HepG2 (cell line): Measurements from ENCODE around the gene FITM2. TPM values are rescaled to one million over a fixed set of nuclear protein-coding genes. Genes with fewer than 3 reads are reported as not detected.

ENCODE experiments used
- CBFB ChIP-seq: sonication (generic); formaldehyde crosslinking; IDR thresholded peaks from 2 replicates; pipeline ENCODE4 v1.4.0; 2020; ENCODE audit warnings: missing genetic modification reagents
- FOXP1 ChIP-seq, 2 experiments: fragments of 450-650 bp in 1 of 2; IDR thresholded peaks; 2 replicates each; pipeline ENCODE4 v1.6.1; 2017 to 2018; ENCODE audit warnings: antibody characterized with exemption in 1 of 2
- GATAD2A ChIP-seq: IDR thresholded peaks from 2 replicates; pipeline ENCODE4 v1.6.1; 2016
- HNRNPUL1 ChIP-seq: fragments of 200-400 bp; formaldehyde crosslinking; IDR thresholded peaks from 2 replicates; pipeline ENCODE4 v1.6.1; 2017; ENCODE audit warnings: low read depth, mild to moderate bottlenecking, low read length, moderate library complexity
- IKZF4 ChIP-seq: sonication (generic); formaldehyde crosslinking; IDR thresholded peaks from 2 replicates; pipeline ENCODE4 v1.5.1; 2020; ENCODE audit warnings: borderline replicate concordance, mild to moderate bottlenecking, low read depth, missing genetic modification reagents; ENCODE audit errors: not compliant biosample characterization
- KDM3A ChIP-seq: IDR thresholded peaks from 2 replicates; pipeline ENCODE4 v1.6.1; 2018; ENCODE audit warnings: low read depth, missing compliant biosample characterization
- NAIF1 ChIP-seq: sonication (generic); formaldehyde crosslinking; IDR thresholded peaks from 2 replicates; pipeline ENCODE4 v1.5.0; 2020; ENCODE audit warnings: mild to moderate bottlenecking, missing genetic modification reagents, borderline replicate concordance
- NBN ChIP-seq: fragments of 450-650 bp; conservative IDR thresholded peaks from 2 replicates; pipeline ENCODE4 v1.6.1; 2017
- ZBTB20 ChIP-seq: sonication (generic); formaldehyde crosslinking; IDR thresholded peaks from 2 replicates; pipeline ENCODE4 v1.8.1; 2023; ENCODE audit warnings: missing genetic modification reagents, low read depth, mild to moderate bottlenecking, borderline replicate concordance
- ZC3H4 ChIP-seq: sonication (generic); formaldehyde crosslinking; IDR thresholded peaks from 2 replicates; pipeline ENCODE4 v1.4.0; 2020; ENCODE audit warnings: missing genetic modification reagents, borderline replicate concordance
- ZNF333 ChIP-seq: sonication (generic); formaldehyde crosslinking; IDR thresholded peaks from 2 replicates; pipeline ENCODE4 v1.4.0; 2020; ENCODE audit warnings: mild to moderate bottlenecking, missing genetic modification reagents, borderline replicate concordance
- ZNF468 ChIP-seq: sonication (generic); formaldehyde crosslinking; IDR thresholded peaks from 2 replicates; pipeline ENCODE4 v1.8.0; 2022; ENCODE audit warnings: mild to moderate bottlenecking, moderate library complexity, missing genetic modification reagents
- ZNF644 ChIP-seq: IDR thresholded peaks from 2 replicates; pipeline ENCODE4 v1.6.1; 2016; ENCODE audit warnings: low read depth
- polyA plus RNA-seq, 8 experiments: library from polyadenylated mRNA; depleted of rRNA in 3 of 8; stranded (reverse) in 7 of 8; unstranded in 1 of 8; fragments of >200 nt; fragmentation: Illumina TruSeq in 4 of 8; extraction: Trizol in 4 of 8; gene quantifications; 2 replicates each; pipeline versions ENCODE4 v1.2.1 to v1.2.3, GENCODE V29; 2011 to 2016; ENCODE audit warnings: low read depth in 4 of 8, missing spikeins in 1 of 8, mixed read lengths in 1 of 8; ENCODE audit not compliant: insufficient read depth in 1 of 8
- total RNA-seq, 5 experiments: library from RNA; depleted of rRNA; stranded (reverse); fragments of >200 nt; fragmentation: Illumina TruSeq; extraction: Trizol; gene quantifications; 2 replicates each; pipeline ENCODE4 v1.2.3, GENCODE V29; 2016; ENCODE audit warnings: low read depth in 1 of 5
- TF ChIP-seq, protein P1 (sequence below): IDR thresholded peaks from 2 replicates; pipeline ENCODE4 v1.6.1; 2012; ENCODE audit warnings: low read depth, low read length, improper control_type of control experiment
- TF ChIP-seq, protein P2 (sequence below): sonication (generic); formaldehyde crosslinking; IDR thresholded peaks from 2 replicates; pipeline ENCODE4 v1.8.0; 2022; ENCODE audit warnings: missing genetic modification reagents, mild to moderate bottlenecking, borderline replicate concordance
- TF ChIP-seq, protein P3 (sequence below): sonication (generic); formaldehyde crosslinking; conservative IDR thresholded peaks from 2 replicates; pipeline ENCODE4 v1.8.0; 2022; ENCODE audit warnings: low read depth, missing genetic modification reagents
- TF ChIP-seq, protein P4 (sequence below): sonication (generic); formaldehyde crosslinking; IDR thresholded peaks from 2 replicates; pipeline ENCODE4 v1.5.0; 2020; ENCODE audit warnings: missing genetic modification reagents
- TF ChIP-seq, protein P5 (sequence below): sonication (generic); formaldehyde crosslinking; IDR thresholded peaks from 2 replicates; pipeline ENCODE4 v1.4.0; 2020; ENCODE audit warnings: mild to moderate bottlenecking, missing genetic modification reagents
- TF ChIP-seq, protein P6 (sequence below): sonication (generic); formaldehyde crosslinking; IDR thresholded peaks from 2 replicates; pipeline ENCODE4 v1.9.0; 2022; ENCODE audit warnings: low read depth, missing genetic modification reagents
- TF ChIP-seq, protein P7 (sequence below): sonication (generic); formaldehyde crosslinking; IDR thresholded peaks from 2 replicates; pipeline ENCODE4 v1.4.0; 2020; ENCODE audit warnings: mild to moderate bottlenecking, missing genetic modification reagents, borderline replicate concordance

FITM2 gene
- total and polyA plus RNA-seq, 2 of the 13 experiments (the other 11 are each of a cell fraction or from before 2014, with no cell fraction given) = 9.6 to 24.5 TPM

DNA sequence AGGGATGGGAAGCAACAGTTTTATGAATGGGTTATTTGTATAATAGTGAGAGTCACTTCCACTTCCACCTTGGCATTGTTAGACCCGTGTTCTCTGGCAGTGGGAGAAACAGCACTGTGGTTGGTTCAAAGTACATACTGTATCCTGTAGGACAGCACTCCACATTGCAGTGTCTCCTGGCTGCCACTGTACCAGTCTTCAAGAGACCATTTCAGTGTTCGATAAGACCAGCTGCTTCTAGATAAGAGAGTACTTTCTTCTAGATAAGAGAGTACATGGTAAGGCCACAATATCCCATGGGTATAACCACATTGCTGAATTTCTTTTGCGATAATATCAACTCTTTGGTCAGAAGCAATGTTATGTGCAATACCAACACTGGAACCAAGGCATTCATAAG is 28.8 kb downstream of the FITM2 start (continued):
- TF ChIP-seq ZNF644 (CRISPR knock-in tag) (peak; percentile 76; the same call in 1 of the 2 replicates), KDM3A (CRISPR knock-in tag) (no peak), ZC3H4 (CRISPR knock-in tag) (no peak), ZNF468 (CRISPR knock-in tag) (no peak), IKZF4 (no peak), HNRNPUL1 (no peak), ZNF333 (CRISPR knock-in tag) (no peak), NAIF1 (no peak), GATAD2A (CRISPR knock-in tag) (peak; percentile 44; the same call in 1 of the 2 replicates), FOXP1 (IDR thresholded peaks at IDR 0.05) (no peak), FOXP1 (CRISPR knock-in tag; IDR thresholded peaks at IDR 0.05) (no peak), CBFB (no peak), ZBTB20 (CRISPR knock-in tag) (no peak), NBN (no peak)
- TF ChIP-seq, protein P1, sequence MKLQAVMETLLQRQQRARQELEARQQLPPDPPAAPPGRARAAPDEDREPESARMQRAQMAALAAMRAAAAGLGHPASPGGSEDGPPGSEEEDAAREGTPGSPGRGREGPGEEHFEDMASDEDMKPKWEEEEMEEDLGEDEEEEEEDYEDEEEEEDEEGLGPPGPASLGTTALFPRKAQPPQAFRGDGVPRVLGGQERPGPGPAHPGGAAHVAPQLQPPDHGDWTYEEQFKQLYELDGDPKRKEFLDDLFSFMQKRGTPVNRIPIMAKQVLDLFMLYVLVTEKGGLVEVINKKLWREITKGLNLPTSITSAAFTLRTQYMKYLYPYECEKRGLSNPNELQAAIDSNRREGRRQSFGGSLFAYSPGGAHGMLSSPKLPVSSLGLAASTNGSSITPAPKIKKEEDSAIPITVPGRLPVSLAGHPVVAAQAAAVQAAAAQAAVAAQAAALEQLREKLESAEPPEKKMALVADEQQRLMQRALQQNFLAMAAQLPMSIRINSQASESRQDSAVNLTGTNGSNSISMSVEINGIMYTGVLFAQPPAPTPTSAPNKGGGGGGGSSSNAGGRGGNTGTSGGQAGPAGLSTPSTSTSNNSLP = no peak
- TF ChIP-seq, protein P2, sequence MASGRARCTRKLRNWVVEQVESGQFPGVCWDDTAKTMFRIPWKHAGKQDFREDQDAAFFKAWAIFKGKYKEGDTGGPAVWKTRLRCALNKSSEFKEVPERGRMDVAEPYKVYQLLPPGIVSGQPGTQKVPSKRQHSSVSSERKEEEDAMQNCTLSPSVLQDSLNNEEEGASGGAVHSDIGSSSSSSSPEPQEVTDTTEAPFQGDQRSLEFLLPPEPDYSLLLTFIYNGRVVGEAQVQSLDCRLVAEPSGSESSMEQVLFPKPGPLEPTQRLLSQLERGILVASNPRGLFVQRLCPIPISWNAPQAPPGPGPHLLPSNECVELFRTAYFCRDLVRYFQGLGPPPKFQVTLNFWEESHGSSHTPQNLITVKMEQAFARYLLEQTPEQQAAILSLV = no peak
- TF ChIP-seq, protein P3, sequence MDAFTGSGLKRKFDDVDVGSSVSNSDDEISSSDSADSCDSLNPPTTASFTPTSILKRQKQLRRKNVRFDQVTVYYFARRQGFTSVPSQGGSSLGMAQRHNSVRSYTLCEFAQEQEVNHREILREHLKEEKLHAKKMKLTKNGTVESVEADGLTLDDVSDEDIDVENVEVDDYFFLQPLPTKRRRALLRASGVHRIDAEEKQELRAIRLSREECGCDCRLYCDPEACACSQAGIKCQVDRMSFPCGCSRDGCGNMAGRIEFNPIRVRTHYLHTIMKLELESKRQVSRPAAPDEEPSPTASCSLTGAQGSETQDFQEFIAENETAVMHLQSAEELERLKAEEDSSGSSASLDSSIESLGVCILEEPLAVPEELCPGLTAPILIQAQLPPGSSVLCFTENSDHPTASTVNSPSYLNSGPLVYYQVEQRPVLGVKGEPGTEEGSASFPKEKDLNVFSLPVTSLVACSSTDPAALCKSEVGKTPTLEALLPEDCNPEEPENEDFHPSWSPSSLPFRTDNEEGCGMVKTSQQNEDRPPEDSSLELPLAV (CRISPR knock-in tag) = no peak
- TF ChIP-seq, protein P4, sequence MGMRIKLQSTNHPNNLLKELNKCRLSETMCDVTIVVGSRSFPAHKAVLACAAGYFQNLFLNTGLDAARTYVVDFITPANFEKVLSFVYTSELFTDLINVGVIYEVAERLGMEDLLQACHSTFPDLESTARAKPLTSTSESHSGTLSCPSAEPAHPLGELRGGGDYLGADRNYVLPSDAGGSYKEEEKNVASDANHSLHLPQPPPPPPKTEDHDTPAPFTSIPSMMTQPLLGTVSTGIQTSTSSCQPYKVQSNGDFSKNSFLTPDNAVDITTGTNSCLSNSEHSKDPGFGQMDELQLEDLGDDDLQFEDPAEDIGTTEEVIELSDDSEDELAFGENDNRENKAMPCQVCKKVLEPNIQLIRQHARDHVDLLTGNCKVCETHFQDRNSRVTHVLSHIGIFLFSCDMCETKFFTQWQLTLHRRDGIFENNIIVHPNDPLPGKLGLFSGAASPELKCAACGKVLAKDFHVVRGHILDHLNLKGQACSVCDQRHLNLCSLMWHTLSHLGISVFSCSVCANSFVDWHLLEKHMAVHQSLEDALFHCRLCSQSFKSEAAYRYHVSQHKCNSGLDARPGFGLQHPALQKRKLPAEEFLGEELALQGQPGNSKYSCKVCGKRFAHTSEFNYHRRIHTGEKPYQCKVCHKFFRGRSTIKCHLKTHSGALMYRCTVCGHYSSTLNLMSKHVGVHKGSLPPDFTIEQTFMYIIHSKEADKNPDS (CRISPR knock-in tag) = no peak
- TF ChIP-seq, protein P5, sequence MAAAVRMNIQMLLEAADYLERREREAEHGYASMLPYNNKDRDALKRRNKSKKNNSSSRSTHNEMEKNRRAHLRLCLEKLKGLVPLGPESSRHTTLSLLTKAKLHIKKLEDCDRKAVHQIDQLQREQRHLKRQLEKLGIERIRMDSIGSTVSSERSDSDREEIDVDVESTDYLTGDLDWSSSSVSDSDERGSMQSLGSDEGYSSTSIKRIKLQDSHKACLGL = no peak
- TF ChIP-seq, protein P6, sequence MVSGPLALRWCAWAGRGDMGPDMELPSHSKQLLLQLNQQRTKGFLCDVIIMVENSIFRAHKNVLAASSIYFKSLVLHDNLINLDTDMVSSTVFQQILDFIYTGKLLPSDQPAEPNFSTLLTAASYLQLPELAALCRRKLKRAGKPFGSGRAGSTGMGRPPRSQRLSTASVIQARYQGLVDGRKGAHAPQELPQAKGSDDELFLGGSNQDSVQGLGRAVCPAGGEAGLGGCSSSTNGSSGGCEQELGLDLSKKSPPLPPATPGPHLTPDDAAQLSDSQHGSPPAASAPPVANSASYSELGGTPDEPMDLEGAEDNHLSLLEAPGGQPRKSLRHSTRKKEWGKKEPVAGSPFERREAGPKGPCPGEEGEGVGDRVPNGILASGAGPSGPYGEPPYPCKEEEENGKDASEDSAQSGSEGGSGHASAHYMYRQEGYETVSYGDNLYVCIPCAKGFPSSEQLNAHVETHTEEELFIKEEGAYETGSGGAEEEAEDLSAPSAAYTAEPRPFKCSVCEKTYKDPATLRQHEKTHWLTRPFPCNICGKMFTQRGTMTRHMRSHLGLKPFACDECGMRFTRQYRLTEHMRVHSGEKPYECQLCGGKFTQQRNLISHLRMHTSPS = 0 out of 2 replicates have a peak, but pooled peaks have one; percentile 20
- TF ChIP-seq, protein P7, sequence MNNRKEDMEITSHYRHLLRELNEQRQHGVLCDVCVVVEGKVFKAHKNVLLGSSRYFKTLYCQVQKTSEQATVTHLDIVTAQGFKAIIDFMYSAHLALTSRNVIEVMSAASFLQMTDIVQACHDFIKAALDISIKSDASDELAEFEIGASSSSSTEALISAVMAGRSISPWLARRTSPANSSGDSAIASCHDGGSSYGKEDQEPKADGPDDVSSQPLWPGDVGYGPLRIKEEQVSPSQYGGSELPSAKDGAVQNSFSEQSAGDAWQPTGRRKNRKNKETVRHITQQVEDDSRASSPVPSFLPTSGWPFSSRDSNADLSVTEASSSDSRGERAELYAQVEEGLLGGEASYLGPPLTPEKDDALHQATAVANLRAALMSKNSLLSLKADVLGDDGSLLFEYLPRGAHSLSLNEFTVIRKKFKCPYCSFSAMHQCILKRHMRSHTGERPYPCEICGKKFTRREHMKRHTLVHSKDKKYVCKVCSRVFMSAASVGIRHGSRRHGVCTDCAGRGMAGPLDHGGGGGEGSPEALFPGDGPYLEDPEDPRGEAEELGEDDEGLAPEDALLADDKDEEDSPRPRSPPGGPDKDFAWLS (CRISPR knock-in tag) = no peak
